Neural cell (in vitro differentiated cells): ENCODE data around the gene RMDN2.

Source experiments
- CTCF ChIP-seq: fragments of 450-650 bp; IDR thresholded peaks from 2 replicates; pipeline ENCODE4 v1.5.1; 2014; ENCODE audit warnings: antibody characterized with exemption, mild to moderate bottlenecking, moderate library complexity; ENCODE audit not compliant: poor library complexity, severe bottlenecking
- EP300 ChIP-seq: fragments of 450-650 bp; conservative IDR thresholded peaks from 2 replicates; pipeline ENCODE4 v1.6.1; 2014; ENCODE audit warnings: antibody characterized with exemption, mild to moderate bottlenecking, moderate library complexity; ENCODE audit not compliant: poor library complexity, severe bottlenecking
- EZH2 ChIP-seq: fragments of 200-600, 300-800 bp; shearing (Covaris generic), sonication (generic); IDR thresholded peaks from 2 replicates; pipeline ENCODE4 v1.6.1; 2014; ENCODE audit warnings: antibody characterized with exemption, low read length, borderline replicate concordance, mild to moderate bottlenecking; ENCODE audit not compliant: insufficient read depth, poor library complexity, severe bottlenecking
- MXI1 ChIP-seq: fragments of 450-650 bp; conservative IDR thresholded peaks from 2 replicates; pipeline ENCODE4 v1.6.1; 2014; ENCODE audit warnings: antibody characterized with exemption, mild to moderate bottlenecking; ENCODE audit not compliant: poor library complexity, severe bottlenecking
- POLR2AphosphoS5 ChIP-seq: IDR thresholded peaks from 2 replicates; pipeline ENCODE4 v1.6.1; 2012
- RAD21 ChIP-seq: fragments of 450-650 bp; conservative IDR thresholded peaks from 2 replicates; pipeline ENCODE4 v1.6.1; 2014; ENCODE audit warnings: antibody characterized with exemption, mild to moderate bottlenecking, moderate library complexity
- REST ChIP-seq: IDR thresholded peaks from 2 replicates; pipeline ENCODE4 v1.6.1; 2012; ENCODE audit warnings: borderline replicate concordance
- TAF1 ChIP-seq: IDR thresholded peaks from 2 replicates; pipeline ENCODE4 v1.6.1; 2012; ENCODE audit warnings: low read depth

GRCh38 chr2:37982847-37983246, 57.8 kb downstream of the RMDN2 start:
- TF ChIP-seq CTCF = no peak
- no peak for TF ChIP-seq REST
- no peak for TF ChIP-seq TAF1
- no peak for TF ChIP-seq EP300
- no peak for TF ChIP-seq RAD21
- no peak for TF ChIP-seq EZH2
- no peak for TF ChIP-seq POLR2AphosphoS5
- no peak for TF ChIP-seq MXI1
